HG02763 (cell line): ENCODE results near the gene COQ8B.

ENCODE experiments used
- ATAC-seq: cut with Tn5 transposase; IDR thresholded peaks from one replicate; pipeline ENCODE4 v1.9.1; 2021; ENCODE audit warnings: mild to moderate bottlenecking, moderate library complexity; ENCODE audit not compliant: unreplicated experiment

COQ8B gene

GRCh38 chr19:40642051-40642706, 74.5 kb downstream of the COQ8B start:
- no peak for ATAC-seq
